Right lobe of liver (tissue), 4 donors: Measurements from ENCODE around the gene NAA15.

Experiments used
- CTCF ChIP-seq, 4 donors: fragments of 200-600 bp in 3 of 4; fragments of 450-650 bp in 1 of 4; IDR thresholded peaks; one replicate each; pipeline versions ENCODE4 v1.5.1 to v1.8.0; 2016 to 2022; ENCODE audit warnings: antibody characterized with exemption in 4 of 4, mild to moderate bottlenecking in 2 of 4
- POLR2A ChIP-seq: fragments of 450-650 bp; IDR thresholded peaks from one replicate; pipeline ENCODE4 v1.6.1; 2017; ENCODE audit warnings: antibody characterized with exemption, mild to moderate bottlenecking
- donor health status: DM: no; HTN: no; CAD: no.
- donor health status: DM: no; HTN: no; CAD: no.
- donor health status: DM: no; HTN: yes; CAD: no.

- TF ChIP-seq CTCF (IDR thresholded peaks at IDR 0.05) (no peak), POLR2A (no peak)
Measured at GRCh38 chr4:139316733-139317132, 15.4 kb downstream of the NAA15 start.
